Suprapubic skin (tissue), 4 donors: Measurements from ENCODE around the gene UCN2. TPM values are rescaled to one million over a fixed set of nuclear protein-coding genes. Genes with fewer than 3 reads are reported as not detected.

Experiments
- DNase-seq, 2 donors: peaks; one replicate each; pipeline ENCODE4 v3.0.0-alpha.2; 2019; ENCODE audit warnings: low spot score in 2 of 2
- H3K27ac ChIP-seq: fragments of 200-600 bp; sonication (generic); one replicate; pipeline ENCODE4 v1.5.1; 2019
- H3K27me3 ChIP-seq: fragments of 200-600 bp; sonication (generic); one replicate; pipeline ENCODE4 v1.5.1; 2019
- H3K36me3 ChIP-seq: fragments of 200-600 bp; sonication (generic); one replicate; pipeline ENCODE4 v1.5.1; 2019
- H3K4me1 ChIP-seq: fragments of 200-600 bp; sonication (generic); one replicate; pipeline ENCODE4 v1.5.1; 2019
- H3K4me3 ChIP-seq: fragments of 200-600 bp; sonication (generic); one replicate; pipeline ENCODE4 v1.5.1; 2019; ENCODE audit warnings: mild to moderate bottlenecking
- H3K9me3 ChIP-seq: fragments of 200-600 bp; sonication (generic); one replicate; pipeline ENCODE4 v1.5.1; 2019
- CTCF ChIP-seq, 2 donors: fragments of 200-600 bp in 1 of 2; fragments of 450-650 bp in 1 of 2; sonication (generic) in 1 of 2; IDR thresholded peaks; one replicate each; pipeline ENCODE4 v1.5.1; 2016 to 2019; ENCODE audit warnings: antibody characterized with exemption in 2 of 2, mild to moderate bottlenecking in 1 of 2, moderate library complexity in 1 of 2
- EP300 ChIP-seq: sonication (generic); formaldehyde crosslinking; IDR thresholded peaks from one replicate; pipeline ENCODE4 v1.6.1; 2017; ENCODE audit warnings: antibody characterized with exemption
- POLR2A ChIP-seq, 2 donors: fragments of 450-650 bp; IDR thresholded peaks; one replicate each; pipeline ENCODE4 v1.6.1; 2017; ENCODE audit warnings: antibody characterized with exemption in 2 of 2, mild to moderate bottlenecking in 2 of 2, moderate library complexity in 2 of 2
- POLR2AphosphoS5 ChIP-seq, 3 donors: sonication (generic); formaldehyde crosslinking; IDR thresholded peaks; one replicate each; pipeline ENCODE4 v1.6.1; 2017; ENCODE audit warnings: antibody characterized with exemption in 3 of 3
- WGBS: methylation state at CpG from one replicate; pipeline ENCODE4 v1.1.5; 2018; 5-methylcytosine and 5-hydroxymethylcytosine counted together
- total RNA-seq, 4 donors: library from RNA; depleted of rRNA; stranded (reverse); fragments of >200 nt; gene quantifications; one replicate each; pipeline ENCODE4 v1.1.0, GENCODE V29; 2016

The UCN2 gene
- total RNA-seq, 4 donors from 2014 or later = 10.1 to 23.7 (median 18.0) TPM

- Histone ChIP-seq H3K36me3 (peaks cover 32% of the 10 kb centered on the region), H3K4me1 (peaks cover 90% of the 10 kb centered on the region), H3K4me3 (no peak overlapping the region), H3K9me3 (no peaks in the 10 kb centered on the region), H3K27me3 (no peaks in the 10 kb centered on the region), H3K27ac (peak overlapping the region; percentile 90)
- DNase-seq = no peak
- TF ChIP-seq EP300 (no peak), CTCF (IDR thresholded peaks at IDR 0.05) (no peak), POLR2A (IDR thresholded peaks at IDR 0.05) (no peak), POLR2AphosphoS5 (IDR thresholded peaks at IDR 0.05) (no peak)
- 80% methylated on average over 6 of the region's 6 CpGs for WGBS
These were observed 33.8 kb upstream of the UCN2 start for GRCh38 chr3:48597408-48597800.

- 73% methylated on average over 5 of the region's 8 CpGs for WGBS
- no peak for DNase-seq
- H3K36me3 ChIP-seq = peaks cover 30% of the 10 kb centered on the region
- TF ChIP-seq POLR2AphosphoS5 (IDR thresholded peaks at IDR 0.05) (no peak), POLR2A (IDR thresholded peaks at IDR 0.05) (no peak), EP300 (no peak), CTCF (IDR thresholded peaks at IDR 0.05) (no peak)
- peaks cover 87% of the 10 kb centered on the region for H3K4me1 ChIP-seq
- H3K27me3 ChIP-seq = no peaks in the 10 kb centered on the region
- H3K4me3 ChIP-seq = no peak overlapping the region
- H3K9me3 ChIP-seq = no peaks in the 10 kb centered on the region
- H3K27ac ChIP-seq = peak overlapping the region; percentile 90
These were observed 33.3 kb upstream of the UCN2 start for GRCh38 chr3:48596676-48597407.

GRCh38 chr3:48596157-48596556 is 32.6 kb upstream of the UCN2 start:
- WGBS = 74% methylated on average over 5 of the region's 5 CpGs
- no peak for TF ChIP-seq CTCF (IDR thresholded peaks at IDR 0.05)
- TF ChIP-seq POLR2AphosphoS5 (IDR thresholded peaks at IDR 0.05) = no peak
- no peak for TF ChIP-seq EP300
- TF ChIP-seq POLR2A (IDR thresholded peaks at IDR 0.05) = no peak
- Histone ChIP-seq H3K36me3 (peaks cover 29% of the 10 kb centered on the region), H3K27ac (peak overlapping the region; percentile 90), H3K4me3 (no peak overlapping the region), H3K9me3 (no peaks in the 10 kb centered on the region), H3K27me3 (no peaks in the 10 kb centered on the region), H3K4me1 (peaks cover 86% of the 10 kb centered on the region)
- no peak for DNase-seq

GRCh38 chr3:48595526-48596121 is 32.0 kb upstream of the UCN2 start:
- no peak for DNase-seq
- 20% methylated on average over 8 of the region's 10 CpGs for WGBS
- peak overlapping the region; percentile 90 for H3K27ac ChIP-seq

More at GRCh38 chr3:48595526-48596121, 32.0 kb upstream of the UCN2 start:
- Histone ChIP-seq H3K4me1 (peaks cover 85% of the 10 kb centered on the region), H3K9me3 (no peaks in the 10 kb centered on the region), H3K4me3 (peak overlapping the region; percentile 55), H3K27me3 (no peaks in the 10 kb centered on the region), H3K36me3 (peaks cover 27% of the 10 kb centered on the region)
- no peak for TF ChIP-seq EP300
- TF ChIP-seq POLR2A (IDR thresholded peaks at IDR 0.05) = no peak
- no peak for TF ChIP-seq CTCF (IDR thresholded peaks at IDR 0.05)
- TF ChIP-seq POLR2AphosphoS5 (IDR thresholded peaks at IDR 0.05) = peak in 1 of 3 donors; percentile 10
